NCI-H446 treated with DMSO at 0.1 percent for 48 hours (cell line): ENCODE data around the gene RAD51B.
A peak's percentile ranks its signal among the peaks of the same experiment; 100 is the strongest.
"Not testable (repeated sequence)": the region's sequence is repeated elsewhere in the genome, so short reads cannot be mapped to it uniquely, and the experiment has no call there.

Experiments
- DNase-seq: peaks from one replicate; lab custom pipeline; 2025; lab: John Stamatoyannopoulos, UW

The RAD51B gene

DNA sequence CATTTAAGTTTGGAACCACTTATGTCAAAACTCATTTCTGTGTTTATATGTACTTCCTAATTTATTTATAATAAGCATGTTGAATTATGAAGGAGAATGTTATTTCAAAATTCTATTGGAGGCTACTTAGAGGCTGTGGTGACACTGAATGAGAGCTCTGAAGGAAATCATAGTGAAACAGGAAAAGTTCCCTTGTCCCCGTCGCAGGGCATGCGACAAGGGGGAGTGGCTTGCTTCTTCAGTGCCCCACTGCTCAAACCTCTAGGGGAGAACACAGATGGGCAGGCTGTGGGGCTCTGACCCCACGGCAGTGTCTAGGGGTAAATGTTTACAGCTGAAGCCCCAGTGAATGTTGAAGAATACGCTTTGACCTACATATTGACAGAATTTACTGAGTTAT lies 261.9 kb downstream of the RAD51B start:
- no peak for DNase-seq

DNA sequence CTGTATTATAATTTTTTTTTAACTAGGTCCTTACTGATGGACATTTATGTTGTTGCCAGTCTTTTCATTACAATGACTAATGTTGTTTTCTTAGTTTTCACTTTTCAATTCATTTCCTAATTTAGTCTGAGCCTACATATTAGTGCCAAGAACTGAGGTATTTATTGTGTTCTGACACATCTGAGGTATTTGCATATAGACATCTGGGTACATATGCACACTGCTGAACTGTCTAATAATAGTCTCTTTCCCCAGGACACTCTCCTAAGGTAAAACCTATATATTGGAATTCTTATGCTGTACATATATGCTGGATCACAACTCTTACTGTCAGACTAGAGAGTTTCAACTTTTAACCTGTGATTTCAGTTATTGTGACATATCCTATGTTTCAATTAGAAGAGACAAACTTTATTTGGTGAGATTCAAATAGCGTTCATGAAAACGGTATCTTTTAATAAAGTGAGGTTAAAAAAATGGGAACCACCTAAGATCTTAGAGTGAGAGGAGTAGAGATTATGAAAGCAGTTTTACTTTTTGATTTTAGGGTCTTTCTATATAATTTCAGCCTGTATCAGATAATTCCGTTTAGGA lies 263.2 kb downstream of the RAD51B start:
- DNase-seq, result no peak

DNA sequence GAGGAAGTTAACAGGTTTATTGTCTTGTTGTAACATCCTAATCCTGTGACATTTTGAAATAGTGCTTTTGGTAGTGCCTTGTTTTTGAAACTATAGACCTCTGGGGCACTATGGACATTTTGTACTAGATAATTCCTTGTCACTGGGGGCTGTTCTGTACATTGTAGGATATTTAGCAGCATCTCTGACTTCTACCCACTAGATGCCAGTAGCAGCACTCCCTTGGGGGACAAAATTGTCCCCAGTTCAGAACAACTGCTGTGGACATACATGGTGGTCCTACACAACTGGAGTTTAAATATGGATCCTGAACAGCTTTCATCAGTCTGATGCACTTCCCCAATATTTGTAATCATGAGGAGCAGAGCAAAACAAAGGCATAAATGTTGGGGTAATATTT lies 264.7 kb downstream of the RAD51B start:
- DNase-seq, result no peak

DNA sequence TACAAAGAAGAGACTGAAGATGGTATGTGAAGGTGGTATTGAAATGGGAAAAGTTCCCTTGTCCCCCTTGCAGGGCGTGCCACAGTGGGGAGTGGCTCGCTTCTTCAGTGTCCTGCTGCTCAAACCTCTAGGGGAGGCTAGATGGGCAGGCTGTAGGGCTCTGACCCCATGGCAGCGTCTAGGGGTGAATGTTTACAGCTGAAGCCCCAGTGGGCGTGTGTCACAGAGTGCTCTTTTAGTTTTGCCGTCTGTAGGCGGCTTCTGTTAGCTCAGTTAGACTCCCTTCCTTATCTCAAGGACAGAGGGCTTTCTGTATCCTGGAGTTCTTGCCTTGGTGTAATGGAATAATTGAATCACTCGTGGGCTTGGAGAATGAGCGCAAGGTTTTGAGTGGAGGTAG lies 266.2 kb downstream of the RAD51B start:
- DNase-seq, result no peak

DNA sequence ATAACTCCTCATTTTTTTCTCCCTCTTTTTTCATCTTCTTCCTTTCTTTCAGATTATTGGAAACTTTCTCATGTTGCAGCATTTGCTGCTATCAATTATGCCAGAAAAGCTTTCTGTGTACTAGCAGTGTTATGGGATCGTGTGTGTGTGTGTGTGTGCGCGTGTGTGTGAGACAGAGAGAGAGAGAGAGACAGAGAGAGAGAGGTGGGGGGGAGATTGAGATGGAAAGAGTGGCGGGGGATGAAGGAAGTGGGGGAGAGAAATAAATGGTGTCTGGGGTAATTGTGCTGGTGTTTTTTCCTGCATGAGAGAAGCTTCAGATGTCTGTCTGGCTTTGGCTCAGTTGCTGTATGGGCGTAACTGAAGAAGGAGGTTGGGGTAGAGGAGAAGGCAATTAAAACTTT lies 268.9 kb downstream of the RAD51B start:
- DNase-seq, result no peak

DNA sequence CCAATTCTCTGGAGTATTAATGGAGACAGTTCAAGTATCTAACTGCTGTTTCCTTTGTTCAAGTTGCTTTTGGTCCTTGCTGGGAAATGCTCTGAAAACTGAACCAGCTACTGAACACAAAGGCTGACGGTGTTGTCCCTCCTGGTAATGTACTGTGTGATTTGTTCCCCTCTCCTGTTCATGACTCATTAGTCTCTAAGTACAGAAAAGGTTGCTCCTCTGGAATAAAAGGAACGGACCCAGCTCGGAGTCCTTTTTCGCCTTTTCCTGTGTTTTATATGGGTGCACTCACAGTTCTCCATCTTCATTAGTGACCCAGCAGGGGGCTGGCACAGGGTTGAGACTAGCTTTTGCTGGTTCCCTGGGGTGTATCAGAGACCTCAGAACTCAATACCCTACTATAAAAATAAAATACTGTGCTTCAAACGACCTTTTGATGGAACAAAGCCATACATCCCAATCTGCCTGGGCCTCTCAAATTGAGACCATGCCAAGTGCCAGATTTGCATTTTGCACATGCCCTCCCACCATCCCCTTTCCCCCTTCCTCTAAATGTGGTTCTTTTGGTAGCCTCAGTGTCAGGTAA lies 269.7 kb downstream of the RAD51B start:
- peak; percentile 70 for DNase-seq

DNA sequence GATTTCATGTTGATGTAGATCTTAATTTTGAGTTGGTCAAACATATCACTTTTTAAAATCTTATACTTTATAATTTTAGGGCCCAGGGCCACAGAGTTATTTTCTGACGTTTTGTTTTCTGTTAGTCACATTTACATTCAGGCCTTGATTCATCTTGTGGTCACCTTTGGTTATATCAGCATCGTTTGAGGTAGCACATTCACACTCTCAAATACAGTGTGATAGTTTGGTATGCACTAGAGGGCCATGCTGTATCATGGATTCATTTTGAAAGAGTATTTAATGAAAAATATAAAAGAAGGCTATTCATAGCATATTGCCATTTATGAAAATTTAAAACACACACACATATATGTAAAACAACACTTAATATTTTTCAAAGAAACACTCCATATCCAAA lies 274.6 kb downstream of the RAD51B start:
- no peak for DNase-seq

DNA sequence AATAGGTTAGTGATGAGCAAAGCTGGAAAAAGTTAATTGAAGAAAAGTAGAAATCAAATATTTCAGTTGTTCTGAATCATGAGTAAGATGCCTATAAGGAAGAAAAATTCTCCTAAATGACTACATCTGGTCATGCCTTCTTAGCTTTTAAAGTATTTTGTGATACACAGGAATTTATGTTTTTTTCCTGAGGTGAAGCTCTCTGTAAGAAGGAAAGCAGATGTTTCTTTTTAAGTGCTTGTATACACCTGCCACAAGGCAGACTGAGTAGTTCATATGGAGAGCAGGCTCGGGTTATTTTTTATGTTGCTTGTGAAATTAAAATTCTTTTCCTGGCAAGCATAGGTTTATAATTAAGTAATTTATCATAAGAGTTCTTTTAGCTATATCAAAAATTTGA lies 275.2 kb downstream of the RAD51B start:
- no peak for DNase-seq

DNA sequence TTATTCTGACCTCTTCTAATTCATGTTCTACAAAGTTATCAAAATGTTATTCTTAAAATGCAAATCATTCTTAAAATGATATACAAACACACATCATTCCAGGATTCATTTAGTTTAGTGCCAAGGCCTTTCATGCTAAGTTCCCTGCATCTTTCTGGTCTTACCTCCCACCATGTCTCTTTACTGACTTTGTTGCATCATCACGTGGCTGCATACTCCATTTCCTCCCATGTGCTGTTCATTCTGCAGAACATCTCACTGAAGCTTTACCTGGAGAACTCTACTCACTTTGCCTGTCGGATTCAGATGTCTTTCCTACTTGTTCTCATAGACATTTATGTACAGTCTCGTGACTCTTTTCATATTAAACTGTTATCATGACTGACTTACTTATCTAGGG lies 278.1 kb downstream of the RAD51B start:
- DNase-seq, result no peak

DNA sequence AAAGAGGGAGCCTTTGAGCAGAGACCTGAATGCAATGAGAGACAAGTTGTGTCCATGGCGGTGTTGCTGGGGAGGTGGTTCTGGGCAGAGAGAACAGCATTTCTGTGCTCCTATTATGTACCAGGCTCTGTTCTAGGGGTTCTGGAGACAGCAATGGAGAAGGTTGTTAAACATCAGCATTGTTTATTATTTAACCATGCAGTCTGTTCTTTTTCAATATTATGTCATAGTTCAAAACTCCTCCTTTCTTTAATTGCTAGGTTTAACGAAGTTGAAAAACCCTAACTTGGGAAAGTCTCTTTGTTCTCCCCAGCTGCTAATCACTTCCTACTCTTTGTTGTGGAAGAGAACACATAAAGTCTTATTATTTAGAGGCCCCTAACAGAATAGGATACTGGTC lies 279.3 kb downstream of the RAD51B start:
- no peak for DNase-seq

DNA sequence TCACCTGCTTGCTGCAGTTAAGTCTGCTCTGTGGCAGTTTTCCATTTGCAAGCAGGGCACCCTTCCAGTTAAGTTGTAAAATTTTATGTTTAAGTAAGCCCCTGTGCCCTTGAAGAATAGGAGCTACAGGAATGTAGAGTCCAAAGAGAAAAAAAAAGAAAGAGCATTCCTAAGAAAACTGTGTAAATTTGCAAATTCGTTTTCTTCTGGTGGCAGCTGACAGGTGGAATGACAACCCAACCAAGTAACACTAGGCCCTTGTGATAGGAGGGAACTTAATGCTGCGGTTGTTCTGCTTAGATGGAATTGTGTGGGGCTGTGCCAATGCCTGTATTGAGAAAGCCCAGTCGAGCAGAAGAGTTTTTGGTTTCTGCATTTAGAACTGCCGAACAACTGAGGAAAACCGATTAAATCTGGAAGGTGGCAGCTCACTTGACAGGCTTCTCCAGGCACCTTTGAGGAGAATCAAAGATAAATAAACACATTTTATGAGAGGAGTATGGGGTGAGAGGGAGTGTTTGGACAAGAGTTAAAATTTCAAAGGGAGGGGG lies 280.0 kb downstream of the RAD51B start:
- no peak for DNase-seq

DNA sequence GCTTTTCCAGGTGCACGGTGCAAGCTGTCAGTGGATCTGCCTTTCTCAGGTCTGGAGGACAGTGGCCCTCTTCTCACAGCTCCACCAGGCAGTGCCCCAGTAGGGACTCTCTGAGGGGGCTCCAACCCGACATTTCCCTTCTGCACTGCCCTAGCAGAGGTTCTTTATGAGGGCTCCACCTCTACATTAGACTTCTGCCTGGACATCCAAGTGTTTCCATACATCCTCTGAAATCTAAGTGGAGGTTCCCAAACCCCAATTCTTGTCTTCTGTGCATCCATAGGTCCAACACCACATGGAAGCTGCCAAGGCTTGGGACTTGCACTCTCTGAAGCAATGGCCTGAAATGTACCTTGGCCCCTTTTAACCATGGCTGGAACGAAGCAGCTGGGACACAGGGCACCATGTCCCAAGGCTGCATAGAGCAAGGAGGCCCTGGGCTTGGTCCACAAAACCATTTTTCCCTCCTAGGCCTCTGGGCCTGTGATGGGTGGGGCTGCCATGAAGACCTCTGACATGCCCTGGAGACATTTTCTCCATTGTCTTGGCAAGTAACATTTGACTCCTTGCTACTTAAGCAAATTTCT lies 282.2 kb downstream of the RAD51B start:
- not testable (repeated sequence) for DNase-seq

DNA sequence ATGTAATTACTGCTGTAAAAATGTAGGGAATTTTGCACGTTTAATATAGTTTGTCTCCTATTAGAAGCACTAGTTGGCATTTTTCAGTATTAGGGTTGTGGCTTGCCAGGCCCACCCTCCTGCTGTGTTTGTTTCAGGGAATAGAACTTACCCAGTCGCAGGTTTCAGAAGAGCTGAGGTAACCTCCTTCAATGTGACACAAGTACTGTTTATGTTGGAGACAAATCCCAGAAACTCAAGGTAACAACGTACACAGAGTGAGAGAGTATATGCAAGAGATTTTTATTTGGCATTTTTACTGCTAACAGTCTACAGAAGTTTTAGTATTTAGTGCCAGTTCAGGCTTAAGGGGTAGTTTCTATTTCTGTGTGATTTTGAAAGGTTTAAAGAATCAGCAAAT lies 284.3 kb downstream of the RAD51B start:
- DNase-seq, result no peak

DNA sequence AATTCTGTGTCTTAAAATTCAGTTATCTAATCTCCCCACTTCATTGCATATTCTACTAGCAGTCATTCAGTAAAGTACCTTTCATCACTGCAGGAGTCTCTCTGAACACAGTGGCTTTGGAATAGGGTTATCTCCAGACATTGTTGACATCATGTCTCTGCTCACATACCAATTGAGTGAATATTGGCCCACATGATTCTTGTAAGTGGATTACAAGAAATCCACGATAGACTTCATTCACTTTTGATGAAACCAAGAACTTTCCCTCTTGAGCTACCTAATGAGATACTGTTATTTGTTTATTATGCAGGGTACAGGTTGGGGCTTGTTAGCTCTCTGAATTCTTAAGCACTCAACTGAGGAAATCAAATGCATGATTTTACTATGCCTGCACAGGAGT lies 284.9 kb downstream of the RAD51B start:
- no peak for DNase-seq

DNA sequence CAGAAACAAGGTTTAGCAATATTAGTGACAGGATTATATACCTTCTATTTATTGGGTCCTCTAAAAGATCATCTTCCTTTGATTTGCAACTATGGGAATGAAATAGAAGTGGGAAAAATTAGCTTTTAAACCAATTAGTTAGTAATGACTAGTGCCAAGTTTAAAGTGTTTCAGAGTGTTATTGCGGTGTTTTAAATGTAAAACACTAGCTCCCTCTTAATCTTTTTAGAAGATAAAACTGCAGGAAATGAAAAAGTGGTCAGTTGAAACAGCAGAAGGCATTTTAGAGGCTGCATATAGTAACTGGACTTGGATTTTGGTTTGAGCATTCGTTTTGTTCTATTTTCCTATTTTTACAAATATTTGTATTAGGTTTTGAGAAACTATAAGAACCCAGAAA lies 286.2 kb downstream of the RAD51B start:
- DNase-seq, result no peak

DNA sequence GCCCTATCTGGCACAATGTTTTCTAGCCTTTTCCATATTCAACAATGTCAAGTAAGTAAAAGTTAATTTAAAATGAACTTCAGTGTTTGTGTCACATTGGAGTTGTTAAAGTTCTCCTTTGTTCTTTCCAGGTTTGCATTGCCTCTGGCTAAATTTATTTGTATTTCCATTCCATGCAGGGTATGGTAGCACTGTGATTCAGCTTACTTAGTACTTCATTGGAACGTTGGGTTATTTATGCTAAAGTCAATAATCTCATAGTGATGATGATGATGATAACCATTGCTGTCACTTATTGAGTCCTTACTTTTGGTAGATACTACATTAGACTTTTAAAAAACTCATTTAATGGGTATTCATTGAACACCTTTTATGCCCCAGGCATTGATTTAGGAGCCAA lies 286.9 kb downstream of the RAD51B start:
- DNase-seq, result no peak

DNA sequence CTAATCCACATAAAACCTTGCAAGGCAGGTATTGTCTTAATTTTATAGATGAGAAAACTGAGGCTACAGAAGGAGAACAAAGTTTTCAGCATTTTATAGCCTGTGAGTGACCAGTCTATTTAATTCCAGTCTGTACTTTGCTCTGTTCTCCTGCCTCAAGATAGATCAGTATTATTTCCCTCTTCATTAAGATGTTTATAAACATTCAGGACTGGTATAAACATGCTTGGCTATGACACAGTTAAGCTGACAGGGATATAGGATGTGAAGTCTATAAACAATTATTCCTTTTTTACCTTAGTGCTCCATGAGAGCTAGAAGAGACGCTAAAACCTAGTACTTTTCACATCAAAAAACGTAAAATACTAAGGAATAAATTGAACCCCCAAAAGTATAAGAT lies 287.3 kb downstream of the RAD51B start:
- DNase-seq, result no peak

DNA sequence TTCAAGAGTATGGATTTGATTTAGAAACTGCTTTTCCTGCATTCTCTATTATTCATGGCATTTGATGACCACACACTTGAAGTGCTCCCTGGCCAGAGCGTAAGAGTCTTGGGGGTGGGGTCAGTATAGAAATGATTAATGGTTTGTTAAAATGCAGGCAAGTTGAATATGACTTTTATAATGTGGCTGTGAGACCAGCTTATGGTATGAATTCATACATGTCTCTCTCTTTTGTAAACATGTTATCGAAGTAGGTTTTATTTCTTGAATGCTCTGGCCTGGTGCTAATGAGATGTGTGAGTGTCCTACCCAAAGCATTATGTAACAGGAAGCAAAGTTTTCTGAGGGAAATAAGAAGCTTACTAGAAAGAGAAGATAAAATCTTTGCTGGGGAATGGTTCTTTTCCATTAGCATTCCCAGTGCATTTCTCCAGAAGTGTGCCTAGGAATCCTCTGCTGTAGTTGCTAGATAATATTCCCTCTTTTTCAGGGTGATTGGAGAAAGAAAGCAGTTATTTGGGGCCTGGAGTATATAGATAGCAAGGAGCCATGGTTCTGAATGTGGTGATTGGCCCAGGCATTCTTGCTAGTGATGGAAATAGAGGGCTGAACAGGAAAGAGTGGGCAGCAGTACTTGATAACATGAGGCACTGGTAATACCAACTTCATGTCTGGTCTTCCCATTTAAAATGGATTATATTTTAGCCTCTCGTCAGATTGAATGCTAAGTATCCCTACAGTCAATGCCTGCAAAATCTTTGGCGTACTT lies 289.7 kb downstream of the RAD51B start:
- no peak for DNase-seq

DNA sequence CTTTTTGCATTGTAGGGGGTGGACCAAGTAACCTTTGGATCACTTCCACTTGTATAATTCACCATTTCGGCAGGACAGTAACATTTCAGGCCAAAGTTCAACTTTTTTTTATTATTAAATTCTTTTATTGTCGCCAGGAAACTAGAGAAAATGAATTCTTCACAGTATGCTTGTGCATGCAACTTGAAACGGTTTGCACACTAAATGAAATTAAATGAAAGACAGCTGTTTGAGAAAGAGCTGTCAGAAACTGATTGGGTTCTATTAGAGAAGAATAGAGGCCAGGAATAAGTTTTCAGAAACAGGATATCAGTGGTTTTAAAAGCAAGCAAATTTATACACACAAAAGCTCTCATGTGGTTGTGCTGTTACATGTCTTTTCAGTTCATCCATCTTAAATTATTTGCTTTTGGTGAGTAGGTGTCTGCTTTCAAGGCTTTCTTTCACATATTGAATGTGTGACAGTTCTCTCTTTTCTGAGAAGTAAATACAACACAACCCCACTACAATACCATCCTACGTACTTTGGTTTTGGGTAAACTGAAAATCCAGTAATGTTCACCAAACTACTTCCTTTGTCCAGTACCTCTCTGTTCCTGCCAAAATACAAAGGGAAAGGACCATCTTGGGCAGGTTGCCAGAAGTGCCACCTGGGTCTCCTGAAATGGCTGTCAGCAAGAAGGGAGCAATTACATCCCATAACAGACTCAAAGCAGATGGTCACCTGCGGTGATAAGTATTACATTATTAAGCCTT lies 291.7 kb downstream of the RAD51B start:
- DNase-seq, result no peak

DNA sequence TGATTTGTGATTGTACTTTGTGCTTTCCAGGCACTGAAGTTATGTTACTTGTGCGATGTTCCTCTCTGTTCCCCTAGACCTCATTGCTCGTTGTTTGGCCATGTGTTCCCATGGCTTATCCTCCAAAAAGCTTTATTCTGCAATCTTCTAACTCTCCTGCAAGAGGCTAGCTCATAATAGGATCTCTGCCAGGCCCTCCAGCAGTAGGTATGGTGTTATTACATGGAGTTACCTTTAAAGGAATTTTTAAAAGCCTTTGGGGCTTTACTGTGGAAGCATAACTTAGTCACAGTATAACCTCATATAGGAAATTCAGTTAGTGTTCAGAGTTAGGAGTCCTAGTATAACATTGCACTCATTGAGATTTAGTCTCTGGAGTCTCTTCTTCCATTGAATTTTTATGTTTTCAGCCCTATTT lies 292.3 kb downstream of the RAD51B start:
- no peak for DNase-seq

DNA sequence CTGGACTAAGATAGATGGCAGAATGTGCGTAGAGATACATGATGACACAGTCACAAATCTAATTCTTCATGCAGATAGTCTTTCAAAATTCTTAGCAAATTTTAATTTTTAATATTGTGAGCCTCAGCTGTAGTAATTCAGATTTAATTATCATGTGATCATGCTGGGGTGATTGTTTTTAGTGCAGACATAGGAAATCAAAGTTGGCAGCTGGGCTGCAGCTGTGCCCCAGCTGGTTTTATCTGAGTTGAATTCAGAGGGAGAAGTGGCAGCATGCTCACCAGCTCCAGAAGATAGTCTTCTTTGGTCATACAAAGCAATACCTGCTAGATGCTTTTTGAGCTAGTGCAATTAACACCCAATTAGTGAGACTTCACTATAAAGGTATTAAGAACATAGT lies 292.9 kb downstream of the RAD51B start:
- DNase-seq, result no peak

DNA sequence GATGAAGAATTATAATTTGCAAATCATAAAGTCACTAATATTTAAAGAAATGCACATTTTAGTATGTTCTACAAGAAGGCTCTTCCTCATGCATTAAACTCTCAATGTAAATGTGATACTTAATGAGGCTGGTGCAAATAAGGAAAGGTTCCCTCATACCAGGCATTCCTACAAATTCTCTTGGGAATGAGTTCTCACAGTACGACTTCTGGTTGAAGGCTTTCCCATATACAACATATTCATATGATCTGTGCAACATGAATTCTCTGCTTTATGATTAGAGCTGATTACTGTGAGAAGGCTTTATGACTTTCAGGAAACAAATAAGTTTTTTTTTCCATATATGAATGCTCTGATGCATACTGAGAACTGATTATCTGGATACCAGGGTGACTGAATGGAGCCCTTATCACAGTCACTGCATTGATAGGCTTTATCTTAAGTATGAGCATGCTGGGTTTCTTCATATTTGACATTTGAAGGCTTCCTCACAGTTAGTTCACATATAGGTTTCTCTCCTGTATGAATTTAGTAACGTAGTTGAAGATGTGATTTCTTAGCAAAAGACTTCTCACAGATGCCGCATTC lies 293.9 kb downstream of the RAD51B start:
- no peak for DNase-seq
